Fibroblast of skin of scalp (primary cell): ENCODE data around the gene GPR17.

Experiments
- DNase-seq: peaks from one replicate; pipeline ENCODE4 v3.0.0-alpha.2; 2013

GPR17 gene

GRCh38 chr2:127614731-127615130 lies 31.2 kb upstream of the GPR17 start:
- DNase-seq, result peak; percentile 49

- DNase-seq, result no peak
Measured at GRCh38 chr2:127615511-127616166, 30.3 kb upstream of the GPR17 start.

- no peak for DNase-seq
Measured at GRCh38 chr2:127618551-127619202, 27.3 kb upstream of the GPR17 start.

- DNase-seq, result no peak
Measured at GRCh38 chr2:127619203-127619590, 26.8 kb upstream of the GPR17 start.

- DNase-seq, result no peak
Measured at GRCh38 chr2:127619877-127620705, 25.9 kb upstream of the GPR17 start.

GRCh38 chr2:127620866-127621265 lies 25.1 kb upstream of the GPR17 start:
- DNase-seq, result no peak

GRCh38 chr2:127621981-127622431 lies 23.9 kb upstream of the GPR17 start:
- DNase-seq, result no peak

GRCh38 chr2:127622561-127623387 lies 23.2 kb upstream of the GPR17 start:
- DNase-seq, result no peak

GRCh38 chr2:127623388-127624319 lies 22.3 kb upstream of the GPR17 start:
- DNase-seq, result peak; percentile 61

- no peak for DNase-seq
Measured at GRCh38 chr2:127624320-127624755, 21.6 kb upstream of the GPR17 start.

- no peak for DNase-seq
Measured at GRCh38 chr2:127624756-127625571, 21.0 kb upstream of the GPR17 start.

- DNase-seq, result no peak
Measured at GRCh38 chr2:127625572-127625951, 20.4 kb upstream of the GPR17 start.

GRCh38 chr2:127626175-127626574 lies 19.8 kb upstream of the GPR17 start:
- DNase-seq, result no peak

GRCh38 chr2:127626917-127627739 lies 18.8 kb upstream of the GPR17 start:
- no peak for DNase-seq

- DNase-seq, result no peak
Measured at GRCh38 chr2:127627740-127628571, 18.0 kb upstream of the GPR17 start.

GRCh38 chr2:127628767-127629614 lies 17.0 kb upstream of the GPR17 start:
- no peak for DNase-seq

- no peak for DNase-seq
Measured at GRCh38 chr2:127629637-127630036, 16.3 kb upstream of the GPR17 start.
